Measurements from ENCODE around the gene ZNF345. TPM values are rescaled to one million over a fixed set of nuclear protein-coding genes. Genes with fewer than 3 reads are reported as not detected.

ZNF345 gene
- total RNA-seq, 1 donor from 2014 or later = 4.8 TPM

DNA sequence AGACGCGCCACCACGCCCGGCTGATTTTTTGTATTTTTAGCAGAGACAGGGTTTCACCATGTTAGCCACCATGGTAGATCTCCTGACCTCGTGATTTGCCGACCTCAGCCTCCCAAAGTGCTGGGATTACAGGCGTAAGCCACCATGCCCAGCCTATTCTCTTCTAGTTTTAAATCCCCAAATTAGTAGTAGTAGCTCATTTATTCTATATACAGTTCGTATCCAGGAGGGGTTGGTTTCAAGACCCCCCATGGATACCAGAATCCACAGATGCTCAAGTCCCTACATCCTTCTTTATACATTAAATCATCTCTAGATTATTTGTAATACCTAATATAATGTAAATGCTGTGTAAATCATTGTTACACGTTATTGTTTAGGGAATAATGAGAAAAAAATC lies 67.4 kb downstream of the ZNF345 start:
- Histone ChIP-seq H3K4me2 (ENCODE audit: low read length) (no peak overlapping the region), H3K36me3 (ENCODE audit: insufficient read depth, low read length) (peaks cover 7% of the 10 kb centered on the region), H4K20me1 (ENCODE audit: insufficient read depth, low read length) (no peaks in the 10 kb centered on the region), H3K27me3 (ENCODE audit: insufficient read depth, low read length) (no peaks in the 10 kb centered on the region), H3K4me1 (ENCODE audit: insufficient read depth, low read length) (peaks cover 5% of the 10 kb centered on the region), H2AFZ (ENCODE audit: low read depth, low read length) (no peak overlapping the region), H3K9me3 (ENCODE audit: insufficient read depth, low read depth, low read length) (peaks cover 10% of the 10 kb centered on the region), H3K4me3 (ENCODE audit: insufficient read depth, low read depth, low read length) (no peak overlapping the region), H3K9ac (ENCODE audit: low read length) (no peak overlapping the region), H3K27ac (ENCODE audit: low read depth, low read length) (no peak overlapping the region), H3K79me2 (ENCODE audit: insufficient read depth, low read length) (peaks cover 19% of the 10 kb centered on the region)
- TF ChIP-seq, protein P1, sequence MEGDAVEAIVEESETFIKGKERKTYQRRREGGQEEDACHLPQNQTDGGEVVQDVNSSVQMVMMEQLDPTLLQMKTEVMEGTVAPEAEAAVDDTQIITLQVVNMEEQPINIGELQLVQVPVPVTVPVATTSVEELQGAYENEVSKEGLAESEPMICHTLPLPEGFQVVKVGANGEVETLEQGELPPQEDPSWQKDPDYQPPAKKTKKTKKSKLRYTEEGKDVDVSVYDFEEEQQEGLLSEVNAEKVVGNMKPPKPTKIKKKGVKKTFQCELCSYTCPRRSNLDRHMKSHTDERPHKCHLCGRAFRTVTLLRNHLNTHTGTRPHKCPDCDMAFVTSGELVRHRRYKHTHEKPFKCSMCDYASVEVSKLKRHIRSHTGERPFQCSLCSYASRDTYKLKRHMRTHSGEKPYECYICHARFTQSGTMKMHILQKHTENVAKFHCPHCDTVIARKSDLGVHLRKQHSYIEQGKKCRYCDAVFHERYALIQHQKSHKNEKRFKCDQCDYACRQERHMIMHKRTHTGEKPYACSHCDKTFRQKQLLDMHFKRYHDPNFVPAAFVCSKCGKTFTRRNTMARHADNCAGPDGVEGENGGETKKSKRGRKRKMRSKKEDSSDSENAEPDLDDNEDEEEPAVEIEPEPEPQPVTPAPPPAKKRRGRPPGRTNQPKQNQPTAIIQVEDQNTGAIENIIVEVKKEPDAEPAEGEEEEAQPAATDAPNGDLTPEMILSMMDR (IDR thresholded peaks at IDR 0.05; ENCODE audit: insufficient read depth, low read depth, low read length) = no peak
- TF ChIP-seq EZH2 (IDR thresholded peaks at IDR 0.05; ENCODE audit: insufficient read depth, low read length) = no peak
- no peak overlapping the region for H3K27ac Mint-ChIP-seq (ENCODE audit: unreplicated experiment)
- H3K4me3 Mint-ChIP-seq (ENCODE audit: unreplicated experiment) = no peak overlapping the region
- H3K36me3 Mint-ChIP-seq (ENCODE audit: low read depth, unreplicated experiment) = peaks cover 36% of the 10 kb centered on the region
- peaks cover 1% of the 10 kb centered on the region for H3K4me1 Mint-ChIP-seq (ENCODE audit: low read depth, unreplicated experiment)
- no peak for FAIRE-seq
- no peaks in the 10 kb centered on the region for H3K27me3 Mint-ChIP-seq (ENCODE audit: low read depth, unreplicated experiment)
- no peak for DNase-seq (ENCODE audit: low read depth)
- H3K9me3 Mint-ChIP-seq (ENCODE audit: unreplicated experiment) = peaks cover 30% of the 10 kb centered on the region

Other genes with a start within 250 kb of the ZNF345 start
- gene ZNF382, start 245.6 kb upstream of the ZNF345 start, total RNA-seq = 9.7 and 12.3 TPM in 2 replicates
- 9.3 and 10.2 TPM in 2 replicates for gene ZNF461, start 184.0 kb upstream of the ZNF345 start, total RNA-seq
- gene ZNF567, start 163.3 kb upstream of the ZNF345 start, total RNA-seq = 5.4 and 7.1 TPM in 2 replicates
- gene ZNF850, start 78.1 kb upstream of the ZNF345 start, total RNA-seq = 6.2 and 6.6 TPM in 2 replicates
- 7.5 and 8.8 TPM in 2 replicates for gene ZNF790, start 12.5 kb upstream of the ZNF345 start, total RNA-seq
- gene ZNF829, start 65.4 kb downstream of the ZNF345 start, total RNA-seq = 1.9 and 2.7 TPM in 2 replicates
- 5.5 and 5.9 TPM in 2 replicates for gene ZNF568, start 65.5 kb downstream of the ZNF345 start, total RNA-seq
- 6.9 and 8.1 TPM in 2 replicates for gene ZNF420, start 227.6 kb downstream of the ZNF345 start, total RNA-seq